Activated CD4-positive, alpha-beta T cell treated with anti-CD3 and anti-CD28 coated beads for 1 hour (primary cell): ENCODE measurements around the gene OPN1LW.
A peak's percentile ranks its signal among the peaks of the same experiment; 100 is the strongest.
"Not testable (repeated sequence)": the region's sequence is repeated elsewhere in the genome, so short reads cannot be mapped to it uniquely, and the experiment has no call there.

Source experiments
- DNase-seq: peaks from one replicate; pipeline ENCODE4 v3.0.0-alpha.2; 2020

Gene OPN1LW

DNA sequence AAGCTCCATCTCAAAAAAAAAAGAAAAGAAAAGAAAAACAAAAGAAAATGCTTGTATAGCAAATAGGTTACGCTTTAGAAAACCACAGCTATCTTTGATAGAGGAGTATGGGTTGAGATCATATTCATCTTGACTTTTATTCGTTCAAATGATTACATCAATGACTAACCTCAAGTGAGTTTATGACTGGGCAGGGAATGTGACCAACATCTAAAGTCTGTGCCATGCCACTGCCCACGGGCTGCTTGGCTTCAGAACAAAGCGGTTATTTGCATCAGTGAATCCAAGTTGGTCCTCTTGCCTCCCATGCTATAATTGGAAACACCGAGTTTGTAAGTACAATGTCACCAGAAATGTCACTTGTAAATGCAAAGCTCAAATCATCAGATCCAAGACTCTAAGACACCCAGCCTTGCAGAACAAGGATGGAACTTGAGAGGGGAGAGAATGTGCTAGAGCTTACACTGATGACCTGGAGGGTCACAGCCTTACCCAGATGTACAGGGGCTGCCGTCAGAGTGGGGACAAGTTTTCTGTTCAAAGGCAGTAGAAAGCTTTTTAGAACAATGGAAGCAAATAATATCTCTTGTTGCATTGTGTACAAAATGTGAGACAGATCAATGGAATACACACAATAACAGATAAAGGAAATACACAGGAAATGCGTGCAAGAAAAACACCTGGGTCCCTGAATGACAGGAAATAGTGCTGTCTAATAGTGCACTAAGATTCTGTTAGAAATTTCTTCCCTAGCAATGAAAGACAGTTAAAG, 8.4 kb upstream of the OPN1LW start:
- no peak for DNase-seq

DNA sequence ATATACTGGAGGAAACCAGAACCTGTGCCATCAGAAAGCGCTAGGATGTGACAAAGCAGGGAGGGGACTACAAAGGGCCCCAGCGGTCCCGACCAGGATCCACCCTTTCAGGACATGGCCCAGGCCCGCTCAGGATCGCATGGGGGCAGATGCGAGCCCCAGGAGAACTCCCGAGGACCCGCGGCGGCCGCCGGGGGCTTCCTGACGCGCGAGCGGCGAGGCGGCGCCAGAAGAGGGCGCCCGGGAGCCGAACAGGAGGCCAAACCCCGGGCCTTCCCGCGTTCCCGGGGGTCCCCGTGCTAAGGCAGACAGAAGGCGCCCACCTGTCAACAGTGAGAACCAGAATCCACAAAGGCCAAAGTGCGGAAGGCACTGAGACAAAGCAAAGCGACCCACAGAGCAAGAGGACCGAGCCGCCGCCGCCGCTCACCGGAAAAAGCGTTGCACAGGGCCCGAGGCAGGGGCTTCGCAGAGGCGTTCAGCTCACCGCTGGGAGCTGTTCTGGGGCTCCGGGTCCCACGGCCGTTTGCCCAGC, 7.3 kb upstream of the OPN1LW start:
- DNase-seq, result peak; percentile 52

DNA sequence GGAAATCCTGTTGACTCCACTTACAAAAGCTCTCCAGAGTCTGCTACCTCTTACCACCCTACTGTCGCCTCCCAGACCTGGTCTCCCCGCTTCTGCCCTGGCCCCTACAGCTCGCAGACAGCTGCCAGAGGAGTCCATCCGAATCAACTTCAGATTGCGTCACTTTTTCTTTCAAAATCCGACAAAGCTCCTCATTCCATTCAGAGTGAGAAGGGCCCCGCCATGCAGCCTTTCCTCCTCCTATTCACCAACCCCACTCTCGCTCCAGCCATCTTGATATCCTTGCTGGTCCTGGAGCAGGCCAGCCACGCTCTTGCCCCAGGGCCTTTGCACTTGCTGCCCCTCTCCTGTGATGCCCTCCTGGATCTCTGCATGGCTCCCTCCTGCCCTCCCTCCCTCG, 5.2 kb upstream of the OPN1LW start:
- DNase-seq, result no peak

DNA sequence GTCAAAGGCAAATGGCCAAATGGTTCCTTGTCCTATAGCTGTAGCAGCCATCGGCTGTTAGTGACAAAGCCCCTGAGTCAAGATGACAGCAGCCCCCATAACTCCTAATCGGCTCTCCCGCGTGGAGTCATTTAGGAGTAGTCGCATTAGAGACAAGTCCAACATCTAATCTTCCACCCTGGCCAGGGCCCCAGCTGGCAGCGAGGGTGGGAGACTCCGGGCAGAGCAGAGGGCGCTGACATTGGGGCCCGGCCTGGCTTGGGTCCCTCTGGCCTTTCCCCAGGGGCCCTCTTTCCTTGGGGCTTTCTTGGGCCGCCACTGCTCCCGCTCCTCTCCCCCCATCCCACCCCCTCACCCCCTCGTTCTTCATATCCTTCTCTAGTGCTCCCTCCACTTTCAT, 3.8 kb upstream of the OPN1LW start:
- no peak for DNase-seq

DNA sequence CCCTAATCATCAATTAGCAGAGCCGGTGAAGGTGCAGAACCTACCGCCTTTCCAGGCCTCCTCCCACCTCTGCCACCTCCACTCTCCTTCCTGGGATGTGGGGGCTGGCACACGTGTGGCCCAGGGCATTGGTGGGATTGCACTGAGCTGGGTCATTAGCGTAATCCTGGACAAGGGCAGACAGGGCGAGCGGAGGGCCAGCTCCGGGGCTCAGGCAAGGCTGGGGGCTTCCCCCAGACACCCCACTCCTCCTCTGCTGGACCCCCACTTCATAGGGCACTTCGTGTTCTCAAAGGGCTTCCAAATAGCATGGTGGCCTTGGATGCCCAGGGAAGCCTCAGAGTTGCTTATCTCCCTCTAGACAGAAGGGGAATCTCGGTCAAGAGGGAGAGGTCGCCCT, 3.3 kb upstream of the OPN1LW start:
- DNase-seq, result no peak

DNA sequence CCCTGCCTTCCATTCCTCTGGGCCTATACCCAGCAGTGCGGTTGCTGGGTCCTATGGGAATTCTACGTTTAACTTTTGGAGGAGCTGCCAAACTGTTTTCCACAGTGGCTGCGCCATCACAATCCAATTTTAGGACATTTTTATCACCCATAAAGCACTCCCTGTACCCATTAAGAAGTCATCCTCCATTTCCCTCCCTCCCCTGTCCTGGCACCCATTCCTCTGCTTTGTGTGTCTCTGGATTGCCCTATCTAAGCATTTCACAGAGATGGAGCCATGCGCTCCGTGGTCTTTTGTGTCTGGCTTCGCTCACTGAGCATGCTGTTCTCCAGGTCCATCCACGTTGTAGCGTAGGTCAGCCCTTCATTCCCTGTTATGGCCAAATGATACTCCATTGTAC, 1.7 kb upstream of the OPN1LW start:
- DNase-seq, result no peak

DNA sequence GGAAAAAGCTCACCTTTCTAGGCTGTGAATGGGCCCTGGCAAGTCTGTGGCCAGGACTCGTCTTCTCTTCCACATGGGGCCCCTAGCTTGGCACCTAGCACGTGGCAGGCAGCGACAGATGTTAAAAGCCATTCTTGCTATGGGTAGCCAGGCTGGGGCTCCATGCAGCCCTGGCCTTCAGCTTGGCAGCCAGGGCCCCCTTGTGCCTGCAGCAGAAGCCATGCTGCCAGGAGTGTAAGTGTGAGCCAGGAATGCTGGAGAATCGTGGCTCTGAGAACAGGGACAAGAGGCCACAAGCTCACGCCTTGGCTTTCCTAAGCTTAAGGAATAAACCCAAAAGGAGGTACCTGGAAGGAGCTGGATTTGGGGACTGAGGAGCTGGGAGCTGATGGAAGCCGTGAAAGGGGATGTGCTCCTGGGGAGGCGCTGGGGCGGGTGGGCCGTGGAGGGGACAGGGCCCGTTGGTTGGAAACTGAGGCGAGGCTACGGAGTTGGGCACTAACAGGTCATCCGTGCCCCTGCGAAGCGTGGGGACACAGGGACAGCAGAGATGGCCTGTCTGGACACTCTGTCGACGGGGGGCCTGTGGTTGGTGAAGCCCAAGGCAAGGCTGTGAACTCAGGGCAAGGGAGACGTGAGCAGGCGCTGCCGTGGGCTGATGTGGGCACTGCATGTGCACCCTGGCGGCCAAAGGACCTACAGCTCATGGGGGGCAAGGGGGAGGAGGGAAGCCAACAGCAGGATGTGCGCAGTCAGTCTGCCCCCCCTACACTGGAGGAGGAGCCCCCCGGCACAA, 895 bp upstream of the OPN1LW start:
- DNase-seq, result no peak

DNA sequence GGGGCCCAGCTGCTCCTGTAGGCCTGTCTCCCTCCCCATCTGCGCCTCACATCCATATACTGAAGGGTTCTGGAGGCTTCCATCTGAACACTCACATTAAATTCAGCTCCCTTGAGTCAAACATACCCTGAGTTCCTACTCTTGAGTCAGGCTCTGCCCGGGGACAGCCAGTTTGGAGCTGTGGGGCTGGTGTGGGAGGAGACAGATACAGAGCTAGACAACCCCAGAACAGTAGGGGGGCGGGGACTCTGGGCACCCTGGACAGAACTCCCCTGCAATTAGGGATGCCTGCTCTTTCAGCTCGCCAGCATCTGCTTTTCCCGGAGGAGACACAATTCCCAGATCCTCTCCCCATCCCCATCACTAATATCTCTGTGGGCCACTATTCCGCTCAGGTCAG, 7.0 kb downstream of the OPN1LW start:
- not testable (repeated sequence) for DNase-seq

DNA sequence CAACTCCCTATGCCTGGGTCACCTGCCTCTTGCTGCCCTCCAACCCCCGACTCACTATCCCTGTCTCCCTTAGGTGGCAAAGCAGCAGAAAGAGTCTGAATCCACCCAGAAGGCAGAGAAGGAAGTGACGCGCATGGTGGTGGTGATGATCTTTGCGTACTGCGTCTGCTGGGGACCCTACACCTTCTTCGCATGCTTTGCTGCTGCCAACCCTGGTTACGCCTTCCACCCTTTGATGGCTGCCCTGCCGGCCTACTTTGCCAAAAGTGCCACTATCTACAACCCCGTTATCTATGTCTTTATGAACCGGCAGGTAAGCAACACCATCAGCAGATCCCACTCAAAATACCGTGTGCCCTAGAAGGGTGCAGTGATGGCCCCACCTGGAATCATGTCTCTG, 12.2 kb downstream of the OPN1LW start:
- not testable (repeated sequence) for DNase-seq

DNA sequence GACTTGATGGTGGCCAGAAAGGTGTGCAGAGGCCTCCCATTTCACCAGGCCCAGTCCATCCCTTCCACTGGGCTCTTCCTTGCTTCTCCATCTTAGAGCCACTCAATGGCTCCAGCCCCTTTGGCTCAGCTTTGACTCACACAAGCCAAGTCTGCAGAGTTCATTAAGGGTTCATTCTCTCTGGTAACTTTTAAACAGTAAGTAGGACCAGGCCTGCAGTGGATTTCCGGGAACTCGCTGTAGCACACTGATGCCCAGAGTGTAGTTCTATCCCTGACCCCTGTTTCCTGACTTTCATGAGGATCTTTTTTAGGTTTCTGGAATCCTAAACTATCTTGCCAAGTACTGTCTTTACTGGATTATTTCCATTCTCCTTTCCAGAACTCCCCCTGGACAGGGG, 13.2 kb downstream of the OPN1LW start:
- DNase-seq, result not testable (repeated sequence)

DNA sequence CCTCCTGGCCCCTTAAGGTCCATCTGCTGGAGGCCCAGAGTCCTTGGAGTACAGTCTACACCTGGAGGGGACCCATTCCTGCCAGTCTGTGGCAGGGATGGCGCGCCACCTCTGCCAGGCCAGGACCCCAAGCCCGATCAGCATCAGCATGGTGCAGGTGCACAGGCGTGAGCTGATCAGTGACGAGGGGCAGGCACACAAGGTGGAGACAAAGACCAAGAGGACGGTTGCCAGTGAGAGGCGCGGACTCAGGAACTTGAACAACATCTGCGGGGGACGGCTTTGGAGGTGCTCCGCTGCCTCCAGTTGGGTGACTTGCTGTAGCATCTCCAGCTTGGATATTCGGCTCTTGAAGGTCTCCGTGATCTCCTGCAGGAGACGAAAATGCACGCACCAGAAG, 15.3 kb downstream of the OPN1LW start:
- not testable (repeated sequence) for DNase-seq

DNA sequence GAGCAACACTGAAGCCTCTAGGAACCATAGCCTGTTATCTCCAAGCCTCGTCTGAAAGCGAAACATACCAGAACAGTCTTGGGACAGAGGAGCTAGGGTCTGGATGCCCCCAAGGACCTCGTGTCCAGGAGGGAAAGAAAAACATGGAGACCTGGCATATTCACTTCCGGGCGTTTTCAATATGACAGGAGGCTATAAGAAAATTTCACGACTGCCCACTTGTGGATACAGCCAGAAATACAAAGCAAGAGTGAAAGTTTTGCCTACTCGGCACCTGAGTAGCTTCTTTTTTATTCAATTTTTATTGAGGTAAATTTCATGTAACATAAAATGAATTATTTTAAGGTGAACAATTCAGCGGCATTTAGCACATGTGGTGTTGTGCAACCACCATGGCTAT, 20.9 kb downstream of the OPN1LW start:
- DNase-seq, result not testable (repeated sequence)

DNA sequence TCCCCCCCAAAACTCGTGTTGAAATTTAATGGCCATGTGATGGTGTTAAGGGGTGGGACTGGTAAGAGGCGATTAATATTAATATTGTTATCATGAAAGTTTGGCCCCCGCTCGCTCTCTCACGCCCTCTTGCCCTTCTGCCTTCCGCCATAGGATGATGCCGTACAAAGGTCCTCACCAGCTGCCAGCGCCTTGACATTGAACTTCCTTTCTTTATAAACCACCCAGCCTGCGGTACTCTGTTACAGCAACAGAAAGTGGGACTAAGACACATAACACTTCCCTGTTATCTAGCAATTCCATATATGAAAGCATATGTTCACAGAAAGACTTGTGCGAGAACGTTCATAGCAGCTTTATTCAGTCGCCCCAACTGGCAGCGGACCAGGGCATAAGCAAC, 24.3 kb downstream of the OPN1LW start:
- DNase-seq, result not testable (repeated sequence)

DNA sequence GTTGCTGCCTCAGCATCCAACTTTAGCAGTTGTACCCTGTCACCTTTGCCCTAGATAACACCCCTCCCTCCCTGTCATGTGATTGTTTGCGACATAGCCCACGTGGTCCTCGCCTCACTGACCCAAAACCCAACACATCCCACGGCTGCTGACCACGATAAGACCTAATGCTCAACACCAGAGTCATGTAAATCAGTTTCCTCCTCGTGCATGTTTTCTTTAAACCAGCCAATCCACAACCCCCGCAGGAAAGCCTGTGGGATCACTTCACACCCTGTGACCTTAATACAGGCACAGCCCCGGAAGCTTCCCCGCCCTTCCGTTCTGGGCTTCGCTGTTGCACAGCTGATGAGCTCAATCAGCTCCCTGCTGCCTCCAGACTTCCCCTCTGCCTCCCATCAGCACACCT, 28.5 kb downstream of the OPN1LW start:
- DNase-seq, result not testable (repeated sequence)

DNA sequence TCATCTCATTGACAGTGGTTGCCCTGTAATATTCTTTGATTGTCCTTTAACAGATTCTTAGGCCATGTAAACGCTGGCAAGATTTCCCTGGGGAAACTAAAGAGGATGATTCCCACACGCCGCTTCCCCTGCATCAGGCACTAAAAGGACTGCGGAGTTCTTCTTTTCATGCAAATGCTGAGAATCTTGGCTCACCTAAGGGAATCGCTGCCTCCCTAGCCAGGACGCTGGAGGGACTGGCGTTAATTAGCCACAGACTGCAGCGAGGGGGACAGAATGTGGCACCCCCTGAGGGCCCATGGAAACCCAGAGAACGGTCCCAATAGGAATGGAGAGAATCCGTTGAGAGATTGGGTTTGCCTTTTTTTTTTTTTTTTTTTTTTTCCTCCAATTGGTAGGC, 30.3 kb downstream of the OPN1LW start:
- not testable (repeated sequence) for DNase-seq

DNA sequence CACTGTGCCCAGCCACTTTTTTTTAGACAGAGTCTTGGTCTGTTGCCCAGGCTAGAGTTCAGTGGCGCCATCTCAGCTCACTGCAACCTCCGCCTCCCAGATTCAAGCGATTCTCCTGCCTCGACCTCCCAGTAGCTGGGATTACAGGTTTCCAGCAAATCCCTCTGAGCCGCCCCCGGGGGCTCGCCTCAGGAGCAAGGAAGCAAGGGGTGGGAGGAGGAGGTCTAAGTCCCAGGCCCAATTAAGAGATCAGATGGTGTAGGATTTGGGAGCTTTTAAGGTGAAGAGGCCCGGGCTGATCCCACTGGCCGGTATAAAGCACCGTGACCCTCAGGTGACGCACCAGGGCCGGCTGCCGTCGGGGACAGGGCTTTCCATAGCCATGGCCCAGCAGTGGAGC, 38.3 kb downstream of the OPN1LW start, which contains the start of gene OPN1MW:
Gene OPN1MW, plus strand, starts transcription at position 301 of the 400 bp plus-strand sequence. Its CDS starts 82 bp downstream, at position 383.
- not testable (repeated sequence) for DNase-seq

DNA sequence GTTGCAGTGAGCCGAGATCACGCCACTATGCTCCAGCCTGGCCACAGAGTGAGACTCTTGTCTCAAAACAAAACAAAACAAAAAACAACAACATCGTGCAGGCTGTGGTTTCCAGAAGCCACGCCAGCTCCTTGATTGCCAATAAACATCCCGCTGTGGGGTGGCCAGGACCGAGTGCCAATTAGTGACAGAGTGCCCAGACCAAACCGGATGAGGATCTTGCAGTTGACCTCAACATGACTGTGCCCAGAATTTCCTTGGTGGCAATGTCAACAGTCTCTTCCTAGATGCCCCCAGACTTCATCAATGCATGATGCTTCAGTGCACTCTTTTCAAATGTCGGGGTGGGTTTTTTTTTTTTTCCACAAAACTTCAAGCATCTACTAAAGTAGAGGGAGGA, 39.8 kb downstream of the OPN1LW start:
- not testable (repeated sequence) for DNase-seq

DNA sequence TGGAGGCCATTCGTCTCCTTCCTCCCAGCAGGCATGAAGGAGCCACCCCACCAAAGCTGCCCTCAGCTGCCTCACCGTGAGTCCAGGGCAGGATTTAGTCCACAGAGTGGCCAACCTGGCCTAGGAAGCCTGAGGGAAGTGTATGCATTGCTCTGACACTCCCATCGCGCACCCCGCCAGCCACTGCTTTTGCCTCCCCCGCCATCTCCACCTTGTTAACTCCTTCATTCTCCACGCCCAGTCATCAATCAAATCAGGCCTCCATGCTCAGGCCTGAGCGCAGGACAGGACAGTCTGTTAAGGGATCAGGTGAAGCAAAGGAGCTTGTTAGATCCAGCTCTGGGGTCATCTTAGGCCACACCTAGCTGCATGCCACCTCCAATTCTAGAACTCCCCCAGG, 48.8 kb downstream of the OPN1LW start:
- not testable (repeated sequence) for DNase-seq

DNA sequence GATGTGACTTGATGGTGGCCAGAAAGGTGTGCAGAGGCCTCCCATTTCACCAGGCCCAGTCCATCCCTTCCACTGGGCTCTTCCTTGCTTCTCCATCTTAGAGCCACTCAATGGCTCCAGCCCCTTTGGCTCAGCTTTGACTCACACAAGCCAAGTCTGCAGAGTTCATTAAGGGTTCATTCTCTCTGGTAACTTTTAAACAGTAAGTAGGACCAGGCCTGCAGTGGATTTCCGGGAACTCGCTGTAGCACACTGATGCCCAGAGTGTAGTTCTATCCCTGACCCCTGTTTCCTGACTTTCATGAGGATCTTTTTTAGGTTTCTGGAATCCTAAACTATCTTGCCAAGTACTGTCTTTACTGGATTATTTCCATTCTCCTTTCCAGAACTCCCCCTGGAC, 50.3 kb downstream of the OPN1LW start:
- DNase-seq, result not testable (repeated sequence)

DNA sequence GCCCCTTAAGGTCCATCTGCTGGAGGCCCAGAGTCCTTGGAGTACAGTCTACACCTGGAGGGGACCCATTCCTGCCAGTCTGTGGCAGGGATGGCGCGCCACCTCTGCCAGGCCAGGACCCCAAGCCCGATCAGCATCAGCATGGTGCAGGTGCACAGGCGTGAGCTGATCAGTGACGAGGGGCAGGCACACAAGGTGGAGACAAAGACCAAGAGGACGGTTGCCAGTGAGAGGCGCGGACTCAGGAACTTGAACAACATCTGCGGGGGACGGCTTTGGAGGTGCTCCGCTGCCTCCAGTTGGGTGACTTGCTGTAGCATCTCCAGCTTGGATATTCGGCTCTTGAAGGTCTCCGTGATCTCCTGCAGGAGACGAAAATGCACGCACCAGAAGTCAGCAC, 52.4 kb downstream of the OPN1LW start:
- not testable (repeated sequence) for DNase-seq
